Fibroblast of the aortic adventitia (primary cell): ENCODE results near the gene URI1. TPM values are rescaled to one million over a fixed set of nuclear protein-coding genes. Genes with fewer than 3 reads are reported as not detected.
"Not testable (repeated sequence)": the region's sequence is repeated elsewhere in the genome, so short reads cannot be mapped to it uniquely, and the experiment has no call there.

Experiments
- DNase-seq: peaks from one replicate; pipeline ENCODE4 v3.0.0-alpha.2; 2010; ENCODE audit warnings: low read depth
- H3K4me3 ChIP-seq: 2 replicates; pipeline ENCODE4 v1.5.1; 2011; ENCODE audit warnings: low read depth, mild to moderate bottlenecking, control low read depth, low read length, moderate library complexity
- CTCF ChIP-seq: IDR thresholded peaks from 2 replicates; pipeline ENCODE4 v1.5.1; 2011; ENCODE audit warnings: mild to moderate bottlenecking, low read length, control low read depth, inconsistent platforms; ENCODE audit not compliant: insufficient read depth
- total RNA-seq: library from RNA; depleted of rRNA; stranded (reverse); fragments of >200 nt; gene quantifications from 2 replicates; pipeline ENCODE4 v1.2.3, GENCODE V29; 2012; ENCODE audit warnings: low replicate concordance

URI1 gene
- total RNA-seq, 1 donor, result 63.8 TPM

- H3K4me3 ChIP-seq, result no peak overlapping the region
- DNase-seq, result no peak
- TF ChIP-seq CTCF, result no peak
Measured at GRCh38 chr19:29914933-29915332, 27.1 kb upstream of the URI1 start.

- not testable (repeated sequence) for DNase-seq, H3K4me3 ChIP-seq
Measured at GRCh38 chr19:29915832-29916231, 26.2 kb upstream of the URI1 start.

GRCh38 chr19:29917911-29918310, 24.1 kb upstream of the URI1 start:
- no peak for TF ChIP-seq CTCF
- DNase-seq, result no peak
- H3K4me3 ChIP-seq, result no peak overlapping the region

DNA sequence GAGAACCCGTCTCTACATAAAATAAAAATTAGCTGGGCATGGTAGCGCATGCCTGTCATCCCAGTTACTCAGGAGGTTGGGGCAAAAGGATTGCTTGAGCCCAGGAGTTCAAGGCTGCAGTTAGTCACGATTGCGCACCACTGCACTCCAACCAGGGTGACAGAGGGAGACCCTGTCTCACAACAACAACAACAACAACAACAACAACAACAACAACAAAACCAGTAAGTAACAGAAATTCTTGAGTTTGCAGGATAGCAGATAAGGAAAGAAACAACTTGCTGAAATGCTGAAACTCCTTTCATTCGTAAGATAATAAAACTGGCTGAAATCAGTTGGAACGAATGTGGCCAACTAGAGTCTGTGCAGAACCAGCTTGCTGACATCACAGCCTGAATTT, 23.1 kb upstream of the URI1 start:
- no peak overlapping the region for H3K4me3 ChIP-seq
- no peak for DNase-seq
- TF ChIP-seq CTCF, result no peak

DNA sequence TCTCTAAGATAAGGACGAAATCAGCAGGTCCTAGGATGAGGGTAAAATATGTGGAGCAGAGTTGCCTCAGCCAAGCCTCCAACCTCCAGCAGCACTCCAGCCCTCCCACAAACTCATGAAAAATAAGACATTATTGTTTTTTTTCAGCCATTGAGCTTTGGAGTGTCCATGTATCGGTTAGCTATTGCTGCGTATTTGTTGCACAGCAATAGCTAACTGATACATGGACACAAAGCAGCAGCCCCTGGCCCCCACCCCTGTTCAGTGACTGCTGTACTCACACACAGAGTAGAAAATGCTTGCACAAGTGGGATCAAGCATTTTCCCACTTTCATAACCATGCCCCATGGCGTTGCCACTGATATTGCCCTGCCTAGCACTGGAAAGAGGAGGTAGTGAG, 19.1 kb upstream of the URI1 start:
- no peak for DNase-seq
- no peak for TF ChIP-seq CTCF
- no peak overlapping the region for H3K4me3 ChIP-seq

- no peak for DNase-seq
- no peak for TF ChIP-seq CTCF
- H3K4me3 ChIP-seq, result no peak overlapping the region
Measured at GRCh38 chr19:29923653-29924052, 18.4 kb upstream of the URI1 start.

DNA sequence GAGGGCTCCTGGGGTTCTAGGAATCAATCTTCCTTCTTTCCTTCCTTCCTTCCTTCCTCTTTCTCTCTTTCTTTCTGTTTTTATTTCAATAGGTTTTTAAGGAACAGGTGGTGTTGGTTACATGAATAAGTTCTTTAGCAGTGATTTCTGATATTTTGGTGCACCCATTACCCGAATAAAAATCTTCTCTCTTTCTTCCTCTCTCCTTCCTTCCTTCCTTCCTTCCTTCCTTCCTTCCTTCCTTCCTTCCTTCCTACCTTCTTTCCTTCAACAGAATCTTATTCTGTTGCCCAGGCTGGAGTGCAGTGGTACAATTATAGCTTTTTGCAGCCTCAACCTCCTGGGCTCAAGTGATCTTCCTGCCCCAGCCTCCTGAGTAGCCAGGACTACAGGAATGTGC, 16.0 kb upstream of the URI1 start:
- no peak for TF ChIP-seq CTCF

GRCh38 chr19:29926801-29927200, 15.2 kb upstream of the URI1 start:
- no peak for TF ChIP-seq CTCF
- DNase-seq, result no peak

More for the DNA sequence above, 16.0 kb upstream of the URI1 start:
- H3K4me3 ChIP-seq, result no peak overlapping the region
- no peak for DNase-seq

More at GRCh38 chr19:29926801-29927200, 15.2 kb upstream of the URI1 start:
- no peak overlapping the region for H3K4me3 ChIP-seq
